ENCODE results near the gene OR13C8.

The OR13C8 gene

GRCh38 chr9:104539275-104539674 lies 29.7 kb upstream of the OR13C8 start:
- DNase-seq: no peak
- no peak overlapping the region for H3K27ac ChIP-seq (ENCODE audit: low read depth, low read length)
- H4K91ac ChIP-seq (ENCODE audit: low read depth, low read length): no peak overlapping the region
- no peak overlapping the region for H4K8ac ChIP-seq (ENCODE audit: low read depth, low read length)
- H3K4me2 ChIP-seq (ENCODE audit: low read length): no peak overlapping the region
- no peak overlapping the region for H4K12ac ChIP-seq (ENCODE audit: low read depth, low read length)
- no peak overlapping the region for H2AK5ac ChIP-seq (ENCODE audit: low read length)
- no peak overlapping the region for H3K4ac ChIP-seq (ENCODE audit: low read depth, low read length)
- H3K9me3 ChIP-seq (ENCODE audit: insufficient read depth, low read depth, low read length): no peaks in the 10 kb centered on the region
- whole genome bisulfite sequencing (ENCODE audit: extremely low coverage, insufficient coverage, insufficient read length): 67% methylated on average over 1 of the region's 1 CpG
- H3K14ac ChIP-seq (ENCODE audit: low read length): no peak overlapping the region
- H2AFZ ChIP-seq (ENCODE audit: insufficient read depth, low read length, poor library complexity): no peak overlapping the region
- no peaks in the 10 kb centered on the region for H3K79me2 ChIP-seq (ENCODE audit: control insufficient read depth, insufficient read depth, low read length, poor library complexity)
- H3K79me1 ChIP-seq (ENCODE audit: low read length): no peaks in the 10 kb centered on the region
- H3K27me3 ChIP-seq (ENCODE audit: insufficient read depth, low read length): no peaks in the 10 kb centered on the region
- H2BK120ac ChIP-seq (ENCODE audit: insufficient read depth, low read length, poor library complexity): no peak overlapping the region
- no peak overlapping the region for H3K4me3 ChIP-seq (ENCODE audit: low read depth, low read length)
- H3K18ac ChIP-seq (ENCODE audit: low read length): no peak overlapping the region
- no peak overlapping the region for H2BK12ac ChIP-seq (ENCODE audit: low read length)
- no peaks in the 10 kb centered on the region for H3K4me1 ChIP-seq (ENCODE audit: control insufficient read depth in 1 of 2, insufficient read depth in 2 of 2, low read length in 2 of 2)
- no peak overlapping the region for H3K23ac ChIP-seq (ENCODE audit: low read length)
- H3K9ac ChIP-seq (ENCODE audit: low read length): no peak overlapping the region
- no peak overlapping the region for H2BK5ac ChIP-seq (ENCODE audit: low read depth, low read length, poor library complexity)
- H3K36me3 ChIP-seq (ENCODE audit: control insufficient read depth in 1 of 2, insufficient read depth in 2 of 2, low read length in 2 of 2): no peaks in the 10 kb centered on the region

DNA sequence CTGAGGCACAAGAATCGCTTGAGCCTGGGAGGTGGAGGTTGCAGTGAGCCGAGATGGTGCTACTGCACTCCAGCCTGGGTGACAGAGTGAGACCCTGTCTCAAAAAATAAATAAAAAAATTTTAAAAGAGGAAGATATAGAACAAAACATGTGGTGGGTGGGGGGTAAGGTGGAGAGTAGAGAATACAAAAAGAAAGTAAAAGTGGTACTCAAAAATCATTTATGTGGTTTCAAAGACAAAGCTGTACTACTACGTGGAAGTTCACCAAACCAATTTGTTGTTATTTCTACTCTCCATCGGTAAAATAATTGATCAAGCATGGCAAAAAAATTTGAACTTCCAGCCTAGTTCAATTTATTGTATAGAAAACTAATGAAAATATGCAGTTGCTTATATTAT lies 24.3 kb upstream of the OR13C8 start:
- H3K36me3 ChIP-seq (ENCODE audit: control insufficient read depth in 1 of 2, insufficient read depth in 2 of 2, low read length in 2 of 2): no peaks in the 10 kb centered on the region

GRCh38 chr9:104553261-104553660 lies 15.7 kb upstream of the OR13C8 start:
- no peaks in the 10 kb centered on the region for H3K36me3 ChIP-seq (ENCODE audit: control insufficient read depth in 1 of 2, insufficient read depth in 2 of 2, low read length in 2 of 2)
- no peak overlapping the region for H3K23ac ChIP-seq (ENCODE audit: low read length)
- no peaks in the 10 kb centered on the region for H3K27me3 ChIP-seq (ENCODE audit: insufficient read depth, low read length)
- no peak overlapping the region for H4K12ac ChIP-seq (ENCODE audit: low read depth, low read length)
- WGBS (ENCODE audit: extremely low coverage, insufficient coverage, insufficient read length): no CpG with 5 or more reads among the region's 1 CpG
- no peaks in the 10 kb centered on the region for H3K79me1 ChIP-seq (ENCODE audit: low read length)
- no peak overlapping the region for H3K4me3 ChIP-seq (ENCODE audit: low read depth, low read length)
- peaks cover 0 to 6% of the 10 kb centered on the region in 2 experiments for H3K4me1 ChIP-seq (ENCODE audit: control insufficient read depth in 1 of 2, insufficient read depth in 2 of 2, low read length in 2 of 2)
- no peak overlapping the region for H2BK5ac ChIP-seq (ENCODE audit: low read depth, low read length, poor library complexity)
- H3K4me2 ChIP-seq (ENCODE audit: low read length): no peak overlapping the region
- no peak overlapping the region for H3K27ac ChIP-seq (ENCODE audit: low read depth, low read length)
- no peak for DNase-seq
- H2AFZ ChIP-seq (ENCODE audit: insufficient read depth, low read length, poor library complexity): no peak overlapping the region
- no peak overlapping the region for H3K4ac ChIP-seq (ENCODE audit: low read depth, low read length)
- no peak overlapping the region for H3K9ac ChIP-seq (ENCODE audit: low read length)
- H2BK12ac ChIP-seq (ENCODE audit: low read length): no peak overlapping the region
- no peak overlapping the region for H2BK120ac ChIP-seq (ENCODE audit: insufficient read depth, low read length, poor library complexity)
- H2AK5ac ChIP-seq (ENCODE audit: low read length): no peak overlapping the region
- no peaks in the 10 kb centered on the region for H3K79me2 ChIP-seq (ENCODE audit: control insufficient read depth, insufficient read depth, low read length, poor library complexity)
- H4K91ac ChIP-seq (ENCODE audit: low read depth, low read length): no peak overlapping the region
- no peaks in the 10 kb centered on the region for H3K9me3 ChIP-seq (ENCODE audit: insufficient read depth, low read depth, low read length)
- H3K18ac ChIP-seq (ENCODE audit: low read length): no peak overlapping the region
- no peak overlapping the region for H3K14ac ChIP-seq (ENCODE audit: low read length)
- H4K8ac ChIP-seq (ENCODE audit: low read depth, low read length): no peak overlapping the region

More for the DNA sequence above, 24.3 kb upstream of the OR13C8 start:
- H2BK12ac ChIP-seq (ENCODE audit: low read length): no peak overlapping the region
- no peak for DNase-seq
- H3K27ac ChIP-seq (ENCODE audit: low read depth, low read length): no peak overlapping the region
- no CpG with 5 or more reads among the region's 4 CpGs for WGBS (ENCODE audit: extremely low coverage, insufficient coverage, insufficient read length)
- H3K14ac ChIP-seq (ENCODE audit: low read length): no peak overlapping the region
- H3K79me1 ChIP-seq (ENCODE audit: low read length): no peaks in the 10 kb centered on the region
- no peak overlapping the region for H4K8ac ChIP-seq (ENCODE audit: low read depth, low read length)
- H4K91ac ChIP-seq (ENCODE audit: low read depth, low read length): no peak overlapping the region
- H3K23ac ChIP-seq (ENCODE audit: low read length): no peak overlapping the region
- H2AK5ac ChIP-seq (ENCODE audit: low read length): no peak overlapping the region
- no peaks in the 10 kb centered on the region for H3K4me1 ChIP-seq (ENCODE audit: control insufficient read depth in 1 of 2, insufficient read depth in 2 of 2, low read length in 2 of 2)
- no peak overlapping the region for H3K4me3 ChIP-seq (ENCODE audit: low read depth, low read length)
- no peak overlapping the region for H3K9ac ChIP-seq (ENCODE audit: low read length)
- no peaks in the 10 kb centered on the region for H3K79me2 ChIP-seq (ENCODE audit: control insufficient read depth, insufficient read depth, low read length, poor library complexity)
- no peak overlapping the region for H3K18ac ChIP-seq (ENCODE audit: low read length)
- no peak overlapping the region for H4K12ac ChIP-seq (ENCODE audit: low read depth, low read length)
- H3K4ac ChIP-seq (ENCODE audit: low read depth, low read length): no peak overlapping the region
- H2BK5ac ChIP-seq (ENCODE audit: low read depth, low read length, poor library complexity): no peak overlapping the region
- H2AFZ ChIP-seq (ENCODE audit: insufficient read depth, low read length, poor library complexity): no peak overlapping the region
- H3K9me3 ChIP-seq (ENCODE audit: insufficient read depth, low read depth, low read length): no peaks in the 10 kb centered on the region
- H3K27me3 ChIP-seq (ENCODE audit: insufficient read depth, low read length): no peaks in the 10 kb centered on the region
- H2BK120ac ChIP-seq (ENCODE audit: insufficient read depth, low read length, poor library complexity): no peak overlapping the region
- H3K4me2 ChIP-seq (ENCODE audit: low read length): no peak overlapping the region

- H4K12ac ChIP-seq (ENCODE audit: low read depth, low read length): no peak overlapping the region
- no peak overlapping the region for H2AFZ ChIP-seq (ENCODE audit: insufficient read depth, low read length, poor library complexity)
- H3K4me3 ChIP-seq (ENCODE audit: low read depth, low read length): no peak overlapping the region
- H2BK12ac ChIP-seq (ENCODE audit: low read length): no peak overlapping the region
- H3K27me3 ChIP-seq (ENCODE audit: insufficient read depth, low read length): no peaks in the 10 kb centered on the region
- peaks cover 0 to 6% of the 10 kb centered on the region in 2 experiments for H3K4me1 ChIP-seq (ENCODE audit: control insufficient read depth in 1 of 2, insufficient read depth in 2 of 2, low read length in 2 of 2)
- WGBS (ENCODE audit: extremely low coverage, insufficient coverage, insufficient read length): no CpG with 5 or more reads among the region's 1 CpG
- H3K18ac ChIP-seq (ENCODE audit: low read length): no peak overlapping the region
- no peaks in the 10 kb centered on the region for H3K9me3 ChIP-seq (ENCODE audit: insufficient read depth, low read depth, low read length)
- no peak overlapping the region for H3K23ac ChIP-seq (ENCODE audit: low read length)
- H3K79me2 ChIP-seq (ENCODE audit: control insufficient read depth, insufficient read depth, low read length, poor library complexity): no peaks in the 10 kb centered on the region
- no peaks in the 10 kb centered on the region for H3K36me3 ChIP-seq (ENCODE audit: control insufficient read depth in 1 of 2, insufficient read depth in 2 of 2, low read length in 2 of 2)
- no peak overlapping the region for H3K14ac ChIP-seq (ENCODE audit: low read length)
- H3K27ac ChIP-seq (ENCODE audit: low read depth, low read length): no peak overlapping the region
- no peak overlapping the region for H3K9ac ChIP-seq (ENCODE audit: low read length)
- H2AK5ac ChIP-seq (ENCODE audit: low read length): no peak overlapping the region
- H2BK5ac ChIP-seq (ENCODE audit: low read depth, low read length, poor library complexity): no peak overlapping the region
- H2BK120ac ChIP-seq (ENCODE audit: insufficient read depth, low read length, poor library complexity): no peak overlapping the region
- no peak overlapping the region for H4K91ac ChIP-seq (ENCODE audit: low read depth, low read length)
- H4K8ac ChIP-seq (ENCODE audit: low read depth, low read length): no peak overlapping the region
- no peak for DNase-seq
- H3K4me2 ChIP-seq (ENCODE audit: low read length): no peak overlapping the region
- no peak overlapping the region for H3K4ac ChIP-seq (ENCODE audit: low read depth, low read length)
- H3K79me1 ChIP-seq (ENCODE audit: low read length): no peaks in the 10 kb centered on the region
These were observed 13.4 kb upstream of the OR13C8 start for GRCh38 chr9:104555521-104555920.

Measured in trophoblast cell (in vitro differentiated cells and primary cell).